ENCODE results near the gene BTBD6.

GRCh38 chr14:105287249-105288102, 39.1 kb downstream of the BTBD6 start:
- no peak for TF ChIP-seq CTCF (IDR thresholded peaks at IDR 0.05)
- TF ChIP-seq POLR2A (IDR thresholded peaks at IDR 0.05) = no peak
- no peak for TF ChIP-seq POLR2AphosphoS5 (IDR thresholded peaks at IDR 0.05)

Data from transverse colon (tissue), 4 donors.